Measurements from ENCODE around the gene TAPBP.

The TAPBP gene

DNA sequence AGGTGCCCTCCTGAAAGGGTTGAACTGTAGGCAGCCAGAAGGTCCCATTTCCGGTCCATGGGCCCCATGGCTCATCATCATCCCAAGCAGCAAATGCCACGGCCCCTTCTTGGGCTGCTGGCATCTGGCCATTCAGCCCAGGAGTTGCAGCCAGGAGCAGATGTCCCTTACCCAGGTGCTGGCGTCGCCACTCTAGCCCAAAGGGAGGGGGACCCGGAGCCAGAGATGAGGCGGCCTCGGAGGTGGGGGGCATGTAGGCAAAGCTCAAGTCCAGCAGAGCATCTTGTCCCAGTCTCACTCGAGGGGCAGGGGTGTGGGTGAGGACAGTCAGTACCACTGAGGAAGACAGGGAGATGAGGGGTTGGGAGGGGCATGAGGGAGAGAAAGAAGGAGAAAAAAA is 8.8 kb downstream of the TAPBP start:
- peak overlapping the region in 1 of 11 experiments; percentile 40; a peak in 1 of 22 replicates for H3K4me2 ChIP-seq
- no peaks in the 10 kb centered on the region for H3K27me3 ChIP-seq
- TF ChIP-seq Cebpa-rat (IDR thresholded peaks at IDR 0.05): no peak
- H3K36me3 ChIP-seq: peaks cover 62 to 95% (median 90%) of the 10 kb centered on the region in 11 experiments
- no peaks in the 10 kb centered on the region for H3K9me3 ChIP-seq (replicated peaks in 1 of 11)
- peaks cover 27 to 63% (median 33%) of the 10 kb centered on the region in 10 experiments for H3K4me1 ChIP-seq
- peaks cover 20 to 100% (median 66%) of the 10 kb centered on the region in 11 experiments for H4K20me1 ChIP-seq
- H3K4me3 ChIP-seq: no peak overlapping the region
- no peak overlapping the region for H3K27ac ChIP-seq
- 0 out of 22 replicates have a peak overlapping the region, but pooled peaks of 2 of the 11 experiments have one; percentile 38 to 41 for H3K9ac ChIP-seq

DNA sequence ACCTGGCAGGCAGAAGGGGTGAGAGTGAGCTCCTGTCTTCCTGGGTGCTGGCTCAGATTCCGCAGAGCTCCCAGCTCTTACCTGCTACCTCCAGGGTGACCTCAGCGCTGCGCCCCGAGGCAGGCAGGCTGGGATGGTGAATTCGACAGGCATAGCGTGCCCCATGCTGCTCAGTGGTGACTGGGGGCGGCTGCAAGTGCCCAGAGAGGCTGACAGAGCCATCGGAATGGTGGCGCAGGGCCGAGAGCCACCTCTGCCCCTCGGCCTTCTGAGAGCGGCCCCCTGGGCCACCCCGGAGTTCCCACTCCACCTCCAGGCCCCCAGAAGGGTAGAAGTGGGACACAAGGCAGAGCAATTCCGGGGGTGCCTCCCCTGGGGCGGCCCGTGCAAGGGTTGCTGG is 9.7 kb downstream of the TAPBP start:
- Histone ChIP-seq H3K4me3 (no peak overlapping the region), H3K9ac (peak overlapping the region in 3 of 11 experiments; percentile 10 to 50 (median 38); a peak in 3 of 22 replicates), H3K9me3 (replicated peaks in 1 of 11) (no peaks in the 10 kb centered on the region), H3K27ac (0 out of 22 replicates have a peak overlapping the region, but pooled peaks of 1 of the 11 experiments have one; percentile 5), H3K4me2 (no peak overlapping the region), H3K36me3 (peaks cover 58 to 87% (median 82%) of the 10 kb centered on the region in 11 experiments), H3K27me3 (no peaks in the 10 kb centered on the region), H3K4me1 (peaks cover 29 to 63% (median 36%) of the 10 kb centered on the region in 10 experiments), H4K20me1 (peaks cover 20 to 95% (median 58%) of the 10 kb centered on the region in 11 experiments)
- no peak for TF ChIP-seq Cebpa-rat (IDR thresholded peaks at IDR 0.05)

DNA sequence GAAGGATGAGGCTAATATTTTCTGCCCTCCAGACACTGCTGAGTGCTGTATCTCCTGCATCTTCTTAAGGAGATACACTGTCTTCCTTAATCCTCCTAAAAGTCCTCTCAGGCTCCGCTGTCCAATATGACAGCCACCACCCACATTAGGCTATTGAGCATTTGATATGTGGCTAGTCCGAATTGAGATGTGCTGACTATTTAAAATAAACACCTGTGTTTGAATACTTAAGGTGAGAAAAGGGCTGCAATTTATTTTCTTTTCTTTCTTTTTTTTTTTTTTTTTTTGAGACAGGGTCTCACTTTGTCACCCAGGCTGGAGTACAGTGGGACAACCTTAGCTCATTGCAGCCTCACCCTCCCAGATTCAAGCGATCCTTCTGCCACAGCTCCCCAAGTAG is 12.0 kb downstream of the TAPBP start:
- no peak for TF ChIP-seq Cebpa-rat (IDR thresholded peaks at IDR 0.05)
- H4K20me1 ChIP-seq: peaks cover 13 to 71% (median 37%) of the 10 kb centered on the region in 11 experiments; a peak in 21 of 22 replicates
- H3K4me1 ChIP-seq: peaks cover 34 to 68% (median 44%) of the 10 kb centered on the region in 10 experiments
- H3K9ac ChIP-seq: peak overlapping the region in 5 of 11 experiments; percentile 35 to 99 (median 88); a peak in 4 of 22 replicates
- H3K4me2 ChIP-seq: peak overlapping the region in 10 of 11 experiments; percentile 84 to 99 (median 96); a peak in 13 of 22 replicates
- no peaks in the 10 kb centered on the region for H3K27me3 ChIP-seq
- H3K9me3 ChIP-seq (replicated peaks in 1 of 11): no peaks in the 10 kb centered on the region
- no peak overlapping the region for H3K27ac ChIP-seq
- peaks cover 49 to 64% (median 60%) of the 10 kb centered on the region in 11 experiments for H3K36me3 ChIP-seq
- H3K4me3 ChIP-seq: peak overlapping the region in 1 of 10 experiments; percentile 76; a peak in 1 of 20 replicates

DNA sequence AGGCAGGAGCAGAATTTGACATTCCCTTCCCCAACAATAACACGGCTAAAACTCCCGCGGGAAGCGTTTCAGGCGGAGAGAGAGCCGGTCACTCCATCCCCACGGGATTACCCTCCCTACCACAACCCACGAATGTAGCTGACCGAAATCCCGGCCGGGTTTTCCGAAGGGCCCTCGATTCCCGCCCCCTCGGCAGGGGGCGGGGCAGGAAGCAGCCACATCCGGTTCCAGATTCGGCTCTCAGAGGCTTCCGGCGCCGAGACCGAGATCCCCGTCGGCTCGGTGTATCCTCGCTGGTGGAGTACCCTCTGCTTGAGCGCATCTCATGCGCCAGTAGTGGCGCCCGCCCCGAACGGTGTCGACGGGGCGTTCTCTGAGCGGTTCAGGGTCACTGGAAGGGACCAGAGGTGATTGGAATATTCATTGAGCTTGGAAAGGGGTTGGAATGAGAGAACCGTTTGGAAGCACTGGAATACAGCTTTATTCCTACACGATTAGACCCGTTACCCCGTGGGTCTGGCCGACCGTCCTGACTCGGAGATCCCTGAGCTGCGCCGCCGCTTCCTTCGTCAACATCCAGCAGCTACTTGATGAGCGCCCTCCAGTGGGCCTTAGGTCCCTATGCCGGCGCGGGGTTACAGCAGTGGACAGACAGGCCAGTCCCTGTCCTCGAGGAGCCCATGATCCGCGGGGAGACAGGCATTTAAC is 14.5 kb downstream of the TAPBP start:
- no peaks in the 10 kb centered on the region for H3K27me3 ChIP-seq
- H3K4me1 ChIP-seq: peaks cover 33 to 72% (median 40%) of the 10 kb centered on the region in 10 experiments
- H3K4me3 ChIP-seq: peak overlapping the region; percentile 66 to 83 (median 76)
- peaks cover 0 to 58% (median 13%) of the 10 kb centered on the region in 11 experiments; a peak in 19 of 22 replicates for H4K20me1 ChIP-seq
- H3K36me3 ChIP-seq: peaks cover 51 to 64% (median 59%) of the 10 kb centered on the region in 11 experiments
- no peaks in the 10 kb centered on the region for H3K9me3 ChIP-seq (replicated peaks in 1 of 11)
- H3K27ac ChIP-seq: peak overlapping the region; percentile 86 to 99 (median 98)
- no peak for TF ChIP-seq Cebpa-rat (IDR thresholded peaks at IDR 0.05)
- peak overlapping the region; percentile 88 to 99 (median 94) for H3K9ac ChIP-seq
- H3K4me2 ChIP-seq: peak overlapping the region; percentile 84 to 99 (median 95)

DNA sequence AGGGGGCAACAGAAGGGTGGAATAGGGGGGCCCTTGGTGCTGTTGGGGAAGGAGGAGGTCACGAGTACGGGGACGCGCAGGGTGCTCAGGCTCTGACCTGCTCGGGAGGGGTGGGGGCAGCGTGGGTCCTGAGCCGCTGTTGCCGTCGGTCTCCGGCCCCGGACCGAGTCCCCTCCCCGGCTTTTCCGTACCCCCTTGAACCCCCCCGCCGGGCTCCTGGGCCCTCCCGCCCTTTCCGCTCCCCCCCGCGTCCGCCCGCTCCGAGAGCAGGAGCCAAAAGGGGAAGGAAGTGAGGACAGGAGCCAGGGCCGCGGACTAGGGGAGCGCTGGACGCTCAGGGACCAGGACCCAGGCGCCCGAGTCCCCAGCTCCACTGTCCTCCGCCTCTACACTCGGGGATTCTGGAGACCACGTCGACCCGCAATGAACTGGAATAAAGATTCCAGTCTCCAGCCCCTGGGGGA is 15.1 kb downstream of the TAPBP start, which contains the start of gene RGL2:
Gene RGL2, minus strand, starts transcription at position 170 of the 464 bp plus-strand sequence. CDS start 332 bp downstream, outside the sequence.
- peak within 1 kb of the TSS; percentile 88 to 99 (median 94) for H3K9ac ChIP-seq
- H3K9me3 ChIP-seq (replicated peaks in 1 of 11): no peaks in the 10 kb centered on the region
- peaks cover 0 to 58% (median 8%) of the 10 kb centered on the region in 11 experiments; a peak in 19 of 22 replicates for H4K20me1 ChIP-seq
- peak within 1 kb of the TSS; percentile 66 to 83 (median 76) for H3K4me3 ChIP-seq
- no peak for TF ChIP-seq Cebpa-rat (IDR thresholded peaks at IDR 0.05)
- peaks cover 33 to 72% (median 40%) of the 10 kb centered on the region in 10 experiments for H3K4me1 ChIP-seq
- H3K4me2 ChIP-seq: peak within 1 kb of the TSS; percentile 84 to 99 (median 96)
- H3K27me3 ChIP-seq: no peaks in the 10 kb centered on the region
- H3K36me3 ChIP-seq: peaks cover 51 to 64% (median 58%) of the 10 kb centered on the region in 11 experiments
- peak within 1 kb of the TSS; percentile 86 to 99 (median 98) for H3K27ac ChIP-seq

DNA sequence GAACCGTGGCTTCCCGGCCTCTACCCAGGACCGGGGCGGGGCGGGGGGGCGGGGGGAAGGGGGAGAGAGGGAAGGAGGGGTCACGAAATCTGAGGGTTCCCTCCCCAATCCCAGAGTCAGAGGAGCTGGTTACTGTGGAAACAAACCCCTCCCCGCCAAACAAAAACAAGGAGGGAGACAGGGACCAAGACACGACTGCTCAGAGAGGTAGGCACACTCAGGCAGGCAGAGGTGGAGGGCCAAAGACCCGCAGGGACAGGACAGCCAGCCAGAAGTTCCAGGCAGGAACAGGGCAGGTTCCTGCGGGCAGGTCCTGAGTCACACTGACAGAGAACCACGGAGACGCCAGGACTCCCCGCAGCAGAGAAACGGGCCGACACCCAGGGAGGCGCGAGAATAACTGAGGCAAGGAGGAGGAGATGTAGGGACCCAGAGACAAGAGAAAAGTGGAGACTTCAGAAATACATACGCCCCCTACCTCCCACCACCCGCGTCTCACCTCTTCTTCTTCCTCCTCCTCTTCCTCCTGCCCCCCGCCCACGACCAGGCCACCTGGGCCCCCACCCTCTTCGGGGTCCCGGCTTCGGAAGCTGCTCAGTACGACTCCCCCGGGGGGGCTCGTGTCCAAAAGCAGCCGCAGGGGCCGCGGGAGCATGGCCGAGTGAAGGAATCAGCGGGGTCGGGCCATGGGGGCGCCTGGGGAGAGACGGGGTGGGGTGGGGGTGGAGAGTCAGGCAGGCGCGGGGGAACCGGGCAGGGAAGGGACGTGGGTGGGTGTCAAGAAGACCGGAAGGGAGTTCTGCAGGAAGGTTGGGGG is 15.7 kb downstream of the TAPBP start:
- H3K27ac ChIP-seq: peak overlapping the region; percentile 86 to 99 (median 98)

DNA sequence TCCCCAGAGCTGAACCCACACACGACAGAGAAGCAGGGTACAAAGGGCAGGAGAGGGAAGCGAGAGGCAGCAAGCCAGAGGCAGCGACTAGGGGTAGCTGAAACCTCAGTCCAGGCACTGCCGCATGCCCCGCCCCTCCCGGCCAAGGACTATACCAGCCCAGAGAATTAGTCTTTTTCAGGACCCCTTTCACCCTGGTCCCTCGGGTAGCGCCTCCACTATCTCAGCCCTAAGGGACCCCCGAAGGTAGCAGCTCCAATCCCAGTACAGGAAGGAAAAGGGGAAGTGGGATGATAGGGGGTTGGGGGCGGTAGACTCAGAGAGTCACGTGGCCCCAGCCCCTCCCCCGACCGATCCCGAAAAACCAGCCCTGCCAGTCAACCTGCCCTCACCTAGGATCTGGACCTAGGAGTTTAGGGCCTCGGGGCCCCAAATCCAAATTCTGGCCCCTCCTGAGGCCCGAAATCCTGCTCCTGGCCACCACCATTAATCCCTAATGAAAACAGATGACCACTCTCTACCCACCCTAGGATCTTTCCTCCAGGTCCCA is 16.4 kb downstream of the TAPBP start:
- peak overlapping the region; percentile 84 to 99 (median 96) for H3K4me2 ChIP-seq
- H4K20me1 ChIP-seq: peaks cover 0 to 58% (median 12%) of the 10 kb centered on the region in 11 experiments; a peak in 13 of 22 replicates
- TF ChIP-seq Cebpa-rat (IDR thresholded peaks at IDR 0.05): no peak
- peak overlapping the region; percentile 88 to 99 (median 94) for H3K9ac ChIP-seq
- H3K9me3 ChIP-seq (replicated peaks in 1 of 11): no peaks in the 10 kb centered on the region
- H3K4me1 ChIP-seq: peaks cover 33 to 68% (median 40%) of the 10 kb centered on the region in 10 experiments
- peak overlapping the region; percentile 66 to 83 (median 76) for H3K4me3 ChIP-seq
- H3K27ac ChIP-seq: peak overlapping the region; percentile 72 to 99 (median 98); a peak in 21 of 22 replicates
- peaks cover 51 to 64% (median 58%) of the 10 kb centered on the region in 11 experiments for H3K36me3 ChIP-seq
- H3K27me3 ChIP-seq: no peaks in the 10 kb centered on the region

More for the DNA sequence above, 15.7 kb downstream of the TAPBP start:
- no peaks in the 10 kb centered on the region for H3K27me3 ChIP-seq
- H3K9me3 ChIP-seq (replicated peaks in 1 of 11): no peaks in the 10 kb centered on the region
- no peak for TF ChIP-seq Cebpa-rat (IDR thresholded peaks at IDR 0.05)
- H3K4me2 ChIP-seq: peak overlapping the region; percentile 84 to 99 (median 96)
- H3K9ac ChIP-seq: peak overlapping the region; percentile 88 to 99 (median 94)
- H3K36me3 ChIP-seq: peaks cover 51 to 64% (median 58%) of the 10 kb centered on the region in 11 experiments
- peak overlapping the region; percentile 66 to 83 (median 76) for H3K4me3 ChIP-seq
- H4K20me1 ChIP-seq: peaks cover 0 to 58% (median 12%) of the 10 kb centered on the region in 11 experiments; a peak in 13 of 22 replicates
- peaks cover 33 to 72% (median 40%) of the 10 kb centered on the region in 10 experiments for H3K4me1 ChIP-seq
